NT2/D1 (cell line): ENCODE results near the gene S100A7.

Experiments used
- SUZ12 ChIP-seq: IDR thresholded peaks from 2 replicates; pipeline ENCODE4 v1.6.1; 2011; ENCODE audit not compliant: insufficient read length, insufficient read depth; ENCODE audit errors: extremely low read depth
- YY1 ChIP-seq: IDR thresholded peaks from 2 replicates; pipeline ENCODE4 v1.6.1; 2011; ENCODE audit not compliant: insufficient read length, insufficient read depth
- ZNF274 ChIP-seq: IDR thresholded peaks from 2 replicates; pipeline ENCODE4 v1.6.1; 2011; ENCODE audit warnings: mild to moderate bottlenecking, low read depth, low read length

DNA sequence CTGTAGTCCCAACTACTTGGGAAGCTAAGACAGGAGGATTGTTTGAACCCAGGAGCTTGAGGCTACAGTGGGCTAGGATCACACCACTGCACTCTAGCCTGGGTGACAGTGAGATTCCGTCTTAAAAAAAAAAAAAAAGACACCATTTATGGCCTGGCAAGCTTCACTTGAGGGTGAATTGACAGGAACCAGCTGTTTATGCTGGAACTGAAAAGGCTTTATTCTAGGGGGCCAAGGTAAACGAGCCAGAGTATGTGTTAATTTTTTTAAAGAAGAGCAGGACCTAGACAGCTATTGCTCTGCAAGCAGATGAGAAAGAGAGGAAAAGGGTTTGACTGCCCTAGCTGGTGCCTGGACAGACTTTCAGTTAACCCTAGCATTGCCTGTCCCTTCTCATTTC, 38.3 kb upstream of the S100A7 start:
- TF ChIP-seq YY1, result no peak
- no peak for TF ChIP-seq ZNF274
- TF ChIP-seq SUZ12, result no peak
